Lower leg skin (tissue), 3 donors: Measurements from ENCODE around the gene RNU1-1.
"Not testable (repeated sequence)": the region's sequence is repeated elsewhere in the genome, so short reads cannot be mapped to it uniquely, and the experiment has no call there.

Source experiments
- CTCF ChIP-seq, 3 donors: fragments of 450-650 bp; IDR thresholded peaks; one replicate each; pipeline ENCODE4 v1.5.1; 2016; ENCODE audit warnings: antibody characterized with exemption in 3 of 3, mild to moderate bottlenecking in 3 of 3, moderate library complexity in 2 of 3
- POLR2A ChIP-seq, 2 donors: fragments of 450-650 bp; IDR thresholded peaks; one replicate each; pipeline ENCODE4 v1.6.1; 2016 to 2017; ENCODE audit warnings: antibody characterized with exemption in 2 of 2, mild to moderate bottlenecking in 1 of 2, moderate library complexity in 1 of 2

GRCh38 chr1:16561035-16561434, 47.0 kb upstream of the RNU1-1 start:
- TF ChIP-seq CTCF, POLR2A (IDR thresholded peaks at IDR 0.05): not testable (repeated sequence)
